ENCODE results near the gene PDF. TPM values are rescaled to one million over a fixed set of nuclear protein-coding genes. Genes with fewer than 3 reads are reported as not detected.

The PDF gene
- polyA plus RNA-seq, 3 donors, result 3.6 to 7.6 (median 5.6) TPM

- no peak for DNase-seq (ENCODE audit: extremely low read depth in 1 of 11, low read depth in 9 of 11, low spot score in 4 of 11)
These were observed 8.0 kb downstream of the PDF start for GRCh38 chr16:69322343-69322742.

DNA sequence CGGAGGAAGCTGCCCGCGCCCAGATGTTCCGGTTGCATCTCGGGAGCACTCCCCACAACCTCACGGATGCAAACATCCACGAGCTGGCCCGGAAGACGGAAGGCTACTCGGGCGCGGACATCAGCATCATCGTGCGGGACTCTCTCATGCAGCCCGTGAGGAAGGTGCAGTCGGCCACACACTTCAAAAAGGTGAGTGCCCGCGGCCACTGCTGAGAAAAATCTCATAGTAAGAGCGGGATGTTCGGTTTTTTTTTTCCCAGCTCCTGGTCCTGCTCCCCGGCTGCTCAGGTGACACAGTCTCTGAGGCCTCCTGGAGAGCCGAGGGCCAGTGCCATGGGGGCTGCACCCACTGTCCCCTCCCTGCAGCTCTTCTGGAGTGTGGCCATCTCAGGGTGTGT is 9.3 kb downstream of the PDF start:
- no peak for DNase-seq (ENCODE audit: extremely low read depth in 1 of 11, low read depth in 9 of 11, low spot score in 4 of 11)

DNA sequence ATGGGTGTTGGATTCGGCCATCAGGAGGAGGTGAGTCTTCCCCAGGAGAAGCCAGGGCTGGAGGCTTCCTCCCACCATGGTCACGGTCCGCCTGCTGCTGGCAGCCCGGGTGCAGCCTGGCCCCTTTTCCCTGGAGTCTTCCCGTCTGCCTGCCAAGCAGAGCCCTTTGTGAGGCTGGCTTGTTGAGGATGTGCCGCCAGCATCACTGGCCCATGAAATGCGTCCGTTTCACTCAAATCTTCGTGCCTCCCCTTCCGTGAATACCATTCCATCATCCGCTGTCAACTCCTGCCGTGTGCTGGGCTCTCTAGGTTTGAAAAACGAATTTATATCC is 9.7 kb downstream of the PDF start:
- DNase-seq (ENCODE audit: extremely low read depth in 1 of 11, low read depth in 9 of 11, low spot score in 4 of 11), result no peak

DNA sequence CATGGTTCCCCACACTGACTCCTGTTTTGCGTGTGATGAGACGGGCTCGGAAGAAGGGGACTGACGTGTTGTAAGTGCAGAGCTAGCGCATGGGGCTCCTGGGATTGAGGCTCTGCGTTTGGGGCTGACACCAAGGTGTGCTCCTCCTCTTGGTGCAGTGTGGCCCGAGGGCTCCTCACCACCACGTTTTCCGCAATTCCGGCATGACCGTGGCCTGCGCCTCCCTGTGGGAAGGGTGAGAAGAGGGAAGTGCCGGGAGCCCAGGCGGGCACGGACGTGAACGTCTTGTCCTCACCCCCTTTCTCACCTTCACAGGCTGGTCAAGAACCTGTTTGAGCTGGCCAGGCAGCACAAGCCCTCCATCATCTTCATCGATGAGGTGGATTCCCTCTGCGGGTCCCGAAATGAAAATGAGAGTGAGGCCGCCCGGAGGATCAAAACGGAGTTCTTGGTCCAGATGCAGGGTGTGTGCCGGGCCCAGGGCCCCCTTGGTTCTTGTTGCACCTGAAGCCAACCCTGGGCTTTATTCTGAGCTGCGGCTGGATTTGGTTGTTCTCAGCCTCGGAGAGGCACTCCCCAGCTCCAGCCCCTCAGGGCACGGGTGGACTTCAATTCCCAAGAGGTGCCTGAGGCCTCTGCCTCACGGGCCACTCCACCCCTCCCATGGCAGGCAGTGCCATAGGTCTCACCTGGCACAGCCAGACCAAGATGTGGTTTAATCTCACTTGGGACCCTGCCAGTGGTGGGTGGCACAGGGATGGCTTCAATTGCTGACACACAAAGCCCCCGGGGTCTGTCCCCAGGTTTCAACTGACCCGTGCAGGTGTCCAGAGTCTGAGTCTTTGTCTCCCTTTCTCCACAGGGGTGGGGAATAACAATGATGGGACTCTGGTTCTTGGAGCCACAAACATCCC is 10.3 kb downstream of the PDF start:
- DNase-seq (ENCODE audit: extremely low read depth in 1 of 11, low read depth in 9 of 11, low spot score in 4 of 11), result no peak

DNA sequence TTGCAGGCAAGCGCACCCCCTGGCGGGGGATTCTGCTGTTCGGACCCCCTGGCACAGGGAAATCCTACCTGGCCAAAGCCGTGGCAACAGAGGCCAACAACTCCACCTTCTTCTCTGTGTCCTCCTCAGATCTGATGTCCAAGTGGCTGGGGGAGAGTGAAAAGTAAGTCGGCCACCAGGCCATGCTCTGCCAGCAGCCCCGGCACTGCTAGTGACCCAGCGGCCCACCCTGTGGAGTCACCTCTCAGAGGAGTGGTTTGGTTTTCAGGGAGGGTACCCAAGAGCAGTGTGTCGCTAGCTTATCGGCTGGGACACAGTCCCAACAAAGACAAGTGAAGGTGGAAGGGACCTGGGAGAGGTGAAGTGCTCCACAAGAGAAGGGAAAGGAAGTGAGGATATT is 11.0 kb downstream of the PDF start:
- no peak for DNase-seq (ENCODE audit: extremely low read depth in 1 of 11, low read depth in 9 of 11, low spot score in 4 of 11)

- no peak for DNase-seq (ENCODE audit: extremely low read depth in 1 of 11, low read depth in 9 of 11, low spot score in 4 of 11)
These were observed 11.5 kb downstream of the PDF start for GRCh38 chr16:69318911-69319289.

DNA sequence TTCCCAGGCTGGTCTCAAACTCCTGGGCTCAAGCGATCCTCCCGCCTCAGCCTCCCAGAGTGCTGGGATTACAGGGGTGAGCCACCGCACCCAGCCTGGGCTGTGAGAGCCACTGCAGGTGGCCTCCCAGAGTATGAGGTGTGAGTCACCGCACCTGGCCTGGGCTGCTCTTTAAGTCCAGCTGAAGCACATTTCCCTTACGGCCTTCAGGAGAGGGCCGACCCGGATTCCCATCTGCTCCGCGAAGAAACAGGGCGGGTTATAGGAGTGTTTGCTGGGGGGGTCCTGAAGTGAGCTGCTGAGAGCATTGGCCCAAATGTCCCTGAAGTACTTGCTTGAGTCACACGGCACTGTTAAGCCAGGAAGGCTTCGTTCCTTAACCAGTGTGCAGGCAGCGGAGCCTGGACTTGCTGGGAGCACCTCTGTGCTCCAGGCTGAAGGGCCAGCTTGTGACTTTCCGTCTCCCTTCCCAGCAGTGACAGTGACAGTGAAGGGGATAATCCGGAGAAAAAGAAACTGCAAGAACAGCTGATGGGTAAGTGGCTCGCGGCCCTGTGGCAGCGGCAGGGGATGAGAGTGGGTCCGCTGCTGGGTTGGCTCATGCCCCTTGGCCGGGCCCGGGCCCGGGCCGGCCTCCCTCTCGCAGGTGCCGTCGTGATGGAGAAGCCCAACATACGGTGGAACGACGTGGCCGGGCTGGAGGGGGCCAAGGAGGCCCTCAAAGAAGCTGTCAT is 12.0 kb downstream of the PDF start:
- DNase-seq (ENCODE audit: extremely low read depth in 1 of 11, low read depth in 9 of 11, low spot score in 4 of 11), result no peak

GRCh38 chr16:69316595-69317034 is 13.8 kb downstream of the PDF start:
- DNase-seq (ENCODE audit: extremely low read depth in 1 of 11, low read depth in 9 of 11, low spot score in 4 of 11), result no peak

GRCh38 chr16:69315486-69316311 is 14.7 kb downstream of the PDF start:
- DNase-seq (ENCODE audit: extremely low read depth in 1 of 11, low read depth in 9 of 11, low spot score in 4 of 11), result no peak

- no peak for DNase-seq (ENCODE audit: extremely low read depth in 1 of 11, low read depth in 9 of 11, low spot score in 4 of 11)
These were observed 15.9 kb downstream of the PDF start for GRCh38 chr16:69314534-69314933.

DNA sequence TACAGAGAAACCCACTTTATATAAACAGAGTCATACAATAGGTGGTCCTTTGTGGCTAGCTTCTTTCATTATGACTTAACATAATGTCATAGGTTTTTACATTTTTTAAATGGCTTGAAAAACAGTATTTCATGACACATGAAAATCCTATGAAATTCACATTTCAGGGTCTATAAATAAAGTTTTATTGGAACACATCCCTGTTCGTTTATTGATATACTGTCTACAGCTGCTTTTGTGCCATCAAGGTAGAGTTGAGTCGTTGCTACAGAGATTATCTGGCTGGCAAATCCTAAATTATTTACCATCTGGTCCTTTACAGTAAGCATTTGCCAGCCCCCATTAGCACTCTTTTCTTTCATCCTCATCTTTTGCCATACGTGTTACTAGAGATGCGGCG is 16.9 kb downstream of the PDF start:
- no peak for DNase-seq (ENCODE audit: extremely low read depth in 1 of 11, low read depth in 9 of 11, low spot score in 4 of 11)

DNA sequence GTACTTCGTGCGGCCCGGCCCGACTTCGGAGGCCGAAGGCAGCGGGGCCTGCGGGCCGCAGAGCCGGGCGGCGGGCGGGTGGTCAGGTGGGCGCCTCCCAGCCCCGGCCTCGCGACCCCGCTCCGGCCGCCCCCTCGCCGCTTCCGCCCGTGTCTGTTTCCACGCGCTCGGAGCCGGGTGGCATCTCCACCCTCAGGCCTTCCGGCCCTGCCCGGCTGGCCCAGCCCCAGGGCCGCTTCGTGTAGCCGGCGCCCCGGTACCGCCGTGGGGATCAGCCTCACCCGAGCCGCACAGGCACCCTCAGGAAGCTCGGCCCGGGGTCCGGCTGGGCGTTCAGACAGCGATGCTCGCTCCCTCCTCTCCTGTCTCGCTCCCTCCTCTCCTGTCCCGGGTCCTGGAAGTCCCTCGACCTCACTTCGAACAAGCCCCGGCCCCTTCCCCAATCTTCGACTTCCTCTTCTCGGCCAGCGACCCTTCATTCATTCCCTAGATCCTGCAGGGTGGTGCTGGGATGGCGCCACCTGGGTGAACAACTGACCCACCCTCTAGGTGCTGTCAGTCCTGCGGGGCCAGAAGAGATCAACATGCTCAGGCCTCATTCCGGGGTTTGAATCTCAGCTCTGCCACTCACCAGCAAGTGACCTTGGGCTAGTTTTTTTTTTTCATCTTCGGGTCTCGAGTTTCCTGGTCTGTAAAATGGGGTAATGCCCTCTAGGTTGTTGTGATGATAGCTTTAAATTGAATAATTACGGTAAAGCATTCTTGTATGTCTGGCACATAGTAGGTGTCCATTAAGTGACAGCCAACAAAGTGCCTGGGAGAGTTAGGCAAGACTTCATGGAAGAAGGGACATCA is 18.6 kb downstream of the PDF start:
- DNase-seq (ENCODE audit: extremely low read depth in 1 of 11, low read depth in 9 of 11, low spot score in 4 of 11), result peak in 2 of 11 donors; percentile 10 to 22

- peak; percentile 89 to 97 (median 92) for DNase-seq (ENCODE audit: extremely low read depth in 1 of 11, low read depth in 9 of 11, low spot score in 4 of 11)
These were observed 19.5 kb downstream of the PDF start, which contains the start of gene VPS4A for GRCh38 chr16:69310653-69311532. Gene VPS4A, plus strand, starts transcription at chr16:69311350. Its CDS starts 162 bp downstream, at chr16:69311512.

GRCh38 chr16:69309316-69309715 is 21.1 kb downstream of the PDF start:
- no peak for DNase-seq (ENCODE audit: extremely low read depth in 1 of 11, low read depth in 9 of 11, low spot score in 4 of 11)

DNA sequence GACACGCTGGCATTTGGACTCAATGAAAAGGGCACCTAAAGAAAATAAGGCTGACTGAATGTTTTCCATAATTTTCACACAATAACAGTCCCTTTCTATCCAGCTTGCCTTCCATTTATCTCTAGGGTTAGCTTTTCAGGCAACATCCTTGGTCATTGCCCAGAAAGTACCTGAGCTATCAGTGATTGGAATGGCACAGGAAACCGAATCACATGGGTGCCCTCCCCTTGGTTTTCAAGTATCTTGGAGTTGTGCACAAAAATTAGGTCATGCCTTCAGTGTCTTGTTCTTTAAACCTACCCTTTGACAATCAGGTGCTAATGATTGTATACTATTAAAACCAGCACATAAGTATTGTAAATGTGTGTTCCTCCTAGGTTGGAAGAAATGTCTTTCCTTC is 22.5 kb downstream of the PDF start:
- DNase-seq (ENCODE audit: extremely low read depth in 1 of 11, low read depth in 9 of 11, low spot score in 4 of 11), result no peak

DNA sequence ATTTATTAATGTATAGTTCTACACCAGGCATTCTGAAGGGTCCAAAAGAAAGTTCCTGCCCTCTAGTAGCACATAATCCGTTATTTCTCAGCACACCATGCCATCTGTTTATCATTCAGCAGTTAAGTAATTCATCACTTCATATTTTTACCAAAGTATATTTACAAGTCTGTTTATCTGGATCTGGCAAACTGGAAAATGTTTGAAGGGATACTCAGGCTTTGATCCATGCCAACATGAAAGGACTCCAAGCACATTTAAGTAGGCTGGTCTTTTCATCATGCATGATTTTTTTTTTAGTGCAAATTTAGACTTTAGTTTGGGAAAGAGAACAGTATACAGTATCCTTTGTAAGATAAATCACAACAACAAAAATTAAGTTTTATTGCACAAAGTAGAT is 23.3 kb downstream of the PDF start:
- no peak for DNase-seq (ENCODE audit: extremely low read depth in 1 of 11, low read depth in 9 of 11, low spot score in 4 of 11)

- no peak for DNase-seq (ENCODE audit: extremely low read depth in 1 of 11, low read depth in 9 of 11, low spot score in 4 of 11)
These were observed 24.4 kb downstream of the PDF start for GRCh38 chr16:69306031-69306430.

- no peak for DNase-seq (ENCODE audit: extremely low read depth in 1 of 11, low read depth in 9 of 11, low spot score in 4 of 11)
These were observed 28.1 kb downstream of the PDF start for GRCh38 chr16:69302301-69302700.

Data from renal cortex interstitium (tissue), 11 donors.